ENCODE results near the gene ZNF467. TPM values are rescaled to one million over a fixed set of nuclear protein-coding genes. Genes with fewer than 3 reads are reported as not detected.
A peak's percentile ranks its signal among the peaks of the same experiment; 100 is the strongest.

ZNF467 gene
- total RNA-seq, 1 experiment from 2014 or later, result 0.71 TPM

GRCh38 chr7:149774237-149775175 lies 1.1 kb upstream of the ZNF467 start:
- Histone ChIP-seq H3K9me3 (ENCODE audit: low read length) (no peaks in the 10 kb centered on the region), H3K4me2 (ENCODE audit: low read depth, low read length, poor library complexity, severe bottlenecking) (no peak overlapping the region), H3K9me2 (replicated peaks; ENCODE audit: insufficient read depth, low read length) (no peaks in the 10 kb centered on the region), H3K79me2 (ENCODE audit: low read length) (no peaks in the 10 kb centered on the region), H3K27ac (ENCODE audit: low read length) (no peak overlapping the region), H3K36me3 (ENCODE audit: insufficient read depth, low read length) (no peaks in the 10 kb centered on the region), H3K4me3 (ENCODE audit: low read length) (no peak overlapping the region), H4K20me1 (ENCODE audit: insufficient read depth, low read depth, low read length) (no peaks in the 10 kb centered on the region), H2AFZ (ENCODE audit: low read length) (no peak overlapping the region), H3K27me3 (ENCODE audit: low read length) (no peaks in the 10 kb centered on the region), H3K4me1 (ENCODE audit: low read length) (peaks cover 15% of the 10 kb centered on the region), H3K9ac (ENCODE audit: low read length) (no peak overlapping the region)
- no peak for DNase-seq

DNA sequence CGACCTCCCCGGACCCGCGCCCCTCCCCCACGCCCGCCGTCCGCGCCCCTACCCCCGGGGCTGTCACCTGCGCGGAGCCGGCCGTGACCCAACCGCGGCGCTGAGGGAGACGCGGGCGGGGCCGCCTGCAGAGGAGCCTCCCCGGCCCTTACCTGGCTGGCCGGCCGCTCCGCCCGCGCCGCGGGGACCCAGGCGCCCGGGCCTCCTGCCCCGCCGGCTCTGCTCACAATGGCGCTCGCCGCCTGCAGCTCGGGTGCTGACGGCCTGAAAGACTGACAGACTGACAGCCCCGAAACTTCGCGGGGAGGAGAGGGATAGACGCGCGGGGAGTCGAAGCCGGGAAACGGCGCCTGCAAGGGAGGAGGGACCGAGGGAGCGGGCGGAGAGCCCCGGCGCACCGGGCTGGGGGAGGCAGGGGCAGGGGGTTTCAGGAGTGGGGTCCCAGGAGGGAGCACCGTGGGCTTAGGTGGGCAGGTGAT lies 393 bp downstream of the ZNF467 start:
- Histone ChIP-seq H3K4me1 (ENCODE audit: low read length) (peaks cover 15% of the 10 kb centered on the region), H3K9me2 (replicated peaks; ENCODE audit: insufficient read depth, low read length) (no peaks in the 10 kb centered on the region), H2AFZ (ENCODE audit: low read length) (no peak overlapping the region), H3K36me3 (ENCODE audit: insufficient read depth, low read length) (no peaks in the 10 kb centered on the region), H3K4me2 (ENCODE audit: low read depth, low read length, poor library complexity, severe bottlenecking) (no peak overlapping the region), H3K79me2 (ENCODE audit: low read length) (no peaks in the 10 kb centered on the region), H3K9me3 (ENCODE audit: low read length) (no peaks in the 10 kb centered on the region), H4K20me1 (ENCODE audit: insufficient read depth, low read depth, low read length) (no peaks in the 10 kb centered on the region), H3K9ac (ENCODE audit: low read length) (0 out of 2 replicates have a peak overlapping the region, but pooled peaks have one; percentile 27), H3K27ac (ENCODE audit: low read length) (no peak overlapping the region), H3K27me3 (ENCODE audit: low read length) (no peaks in the 10 kb centered on the region), H3K4me3 (ENCODE audit: low read length) (no peak overlapping the region)
- DNase-seq, result no peak

DNA sequence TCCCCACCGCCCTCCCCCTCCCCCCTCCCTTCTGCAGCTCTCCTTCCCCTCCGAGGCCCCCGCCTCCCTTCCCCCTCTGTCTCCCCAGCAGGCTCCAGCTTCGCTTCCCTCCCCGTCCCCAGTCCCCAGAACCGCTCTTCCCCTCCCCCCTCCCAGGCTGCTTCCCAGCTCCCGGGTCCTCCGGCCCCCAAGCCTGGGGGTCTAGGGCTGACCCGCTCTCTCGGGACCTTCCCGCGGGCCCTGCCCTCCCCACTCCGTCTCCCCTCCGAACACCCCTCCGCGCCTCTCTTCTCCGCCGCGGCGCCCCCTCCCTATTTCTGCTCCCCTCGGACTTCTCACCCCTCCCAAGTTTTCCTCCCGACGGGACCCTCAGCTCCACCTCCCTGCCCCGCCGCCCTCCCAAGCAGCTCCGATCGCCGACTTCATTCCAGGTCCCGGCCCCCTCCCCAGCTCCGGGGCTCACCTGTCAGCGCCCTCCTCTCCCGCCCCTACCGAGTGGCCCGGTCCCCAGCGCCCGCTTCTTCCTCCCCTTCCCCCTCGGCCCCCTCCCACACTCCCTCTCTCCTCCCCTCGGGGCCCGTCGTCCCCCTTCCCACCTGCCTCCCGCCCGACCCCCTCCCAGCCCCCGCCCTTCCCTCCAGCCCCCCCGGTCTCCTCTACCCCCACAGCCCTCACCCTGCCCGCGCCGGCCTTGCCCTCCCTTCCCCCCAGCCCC lies 990 bp downstream of the ZNF467 start:
- no peaks in the 10 kb centered on the region for H3K9me2 ChIP-seq (replicated peaks; ENCODE audit: insufficient read depth, low read length)
- DNase-seq, result no peak
- peak overlapping the region; percentile 80 for H3K4me2 ChIP-seq (ENCODE audit: low read depth, low read length, poor library complexity, severe bottlenecking)
- H3K27ac ChIP-seq (ENCODE audit: low read length), result no peak overlapping the region
- H4K20me1 ChIP-seq (ENCODE audit: insufficient read depth, low read depth, low read length), result no peaks in the 10 kb centered on the region
- peak overlapping the region; percentile 63 for H3K9ac ChIP-seq (ENCODE audit: low read length)
- no peaks in the 10 kb centered on the region for H3K79me2 ChIP-seq (ENCODE audit: low read length)
- no peaks in the 10 kb centered on the region for H3K27me3 ChIP-seq (ENCODE audit: low read length)
- no peaks in the 10 kb centered on the region for H3K9me3 ChIP-seq (ENCODE audit: low read length)
- no peaks in the 10 kb centered on the region for H3K36me3 ChIP-seq (ENCODE audit: insufficient read depth, low read length)
- peaks cover 15% of the 10 kb centered on the region for H3K4me1 ChIP-seq (ENCODE audit: low read length)
- peak overlapping the region; percentile 61; the same call in 1 of the 2 replicates for H3K4me3 ChIP-seq (ENCODE audit: low read length)
- no peak overlapping the region for H2AFZ ChIP-seq (ENCODE audit: low read length)

DNA sequence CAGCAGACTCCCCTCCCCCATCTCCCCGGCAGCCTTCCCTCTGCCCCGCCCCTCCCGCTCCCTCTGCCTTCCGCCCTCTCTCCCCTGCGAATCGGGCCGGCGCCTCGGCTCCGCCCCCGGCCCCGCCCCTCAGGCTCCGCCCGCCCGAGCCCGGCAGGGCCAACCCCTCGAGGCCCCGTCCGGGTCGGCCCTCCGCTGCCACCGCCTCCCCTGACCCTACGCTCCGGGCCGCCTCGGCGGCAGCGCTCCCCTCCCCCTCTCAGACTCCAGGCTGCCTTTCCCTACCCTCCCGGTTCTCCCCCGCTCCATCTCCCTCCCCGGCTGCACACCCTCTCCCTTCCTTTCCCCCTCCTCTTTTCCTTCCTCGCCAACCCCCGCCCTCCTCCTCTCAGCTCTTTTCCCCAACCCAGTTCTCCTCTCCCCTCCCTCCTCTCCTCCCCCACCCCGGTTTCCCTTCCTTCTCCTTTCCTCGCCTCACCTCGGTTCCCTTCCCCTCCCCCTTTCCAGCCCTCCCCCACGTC lies 1.6 kb downstream of the ZNF467 start:
- H3K79me2 ChIP-seq (ENCODE audit: low read length), result no peaks in the 10 kb centered on the region
- no peak overlapping the region for H3K27ac ChIP-seq (ENCODE audit: low read length)
- peak overlapping the region; percentile 80 for H3K4me2 ChIP-seq (ENCODE audit: low read depth, low read length, poor library complexity, severe bottlenecking)
- H4K20me1 ChIP-seq (ENCODE audit: insufficient read depth, low read depth, low read length), result no peaks in the 10 kb centered on the region
- no peaks in the 10 kb centered on the region for H3K9me3 ChIP-seq (ENCODE audit: low read length)
- H3K4me1 ChIP-seq (ENCODE audit: low read length), result peaks cover 15% of the 10 kb centered on the region
- peak; percentile 94 for DNase-seq
- H3K4me3 ChIP-seq (ENCODE audit: low read length), result peak overlapping the region; percentile 66; the same call in 1 of the 2 replicates
- H3K36me3 ChIP-seq (ENCODE audit: insufficient read depth, low read length), result no peaks in the 10 kb centered on the region
- H2AFZ ChIP-seq (ENCODE audit: low read length), result peak overlapping the region; percentile 93
- H3K27me3 ChIP-seq (ENCODE audit: low read length), result no peaks in the 10 kb centered on the region
- peak overlapping the region; percentile 75 for H3K9ac ChIP-seq (ENCODE audit: low read length)
- no peaks in the 10 kb centered on the region for H3K9me2 ChIP-seq (replicated peaks; ENCODE audit: insufficient read depth, low read length)

DNA sequence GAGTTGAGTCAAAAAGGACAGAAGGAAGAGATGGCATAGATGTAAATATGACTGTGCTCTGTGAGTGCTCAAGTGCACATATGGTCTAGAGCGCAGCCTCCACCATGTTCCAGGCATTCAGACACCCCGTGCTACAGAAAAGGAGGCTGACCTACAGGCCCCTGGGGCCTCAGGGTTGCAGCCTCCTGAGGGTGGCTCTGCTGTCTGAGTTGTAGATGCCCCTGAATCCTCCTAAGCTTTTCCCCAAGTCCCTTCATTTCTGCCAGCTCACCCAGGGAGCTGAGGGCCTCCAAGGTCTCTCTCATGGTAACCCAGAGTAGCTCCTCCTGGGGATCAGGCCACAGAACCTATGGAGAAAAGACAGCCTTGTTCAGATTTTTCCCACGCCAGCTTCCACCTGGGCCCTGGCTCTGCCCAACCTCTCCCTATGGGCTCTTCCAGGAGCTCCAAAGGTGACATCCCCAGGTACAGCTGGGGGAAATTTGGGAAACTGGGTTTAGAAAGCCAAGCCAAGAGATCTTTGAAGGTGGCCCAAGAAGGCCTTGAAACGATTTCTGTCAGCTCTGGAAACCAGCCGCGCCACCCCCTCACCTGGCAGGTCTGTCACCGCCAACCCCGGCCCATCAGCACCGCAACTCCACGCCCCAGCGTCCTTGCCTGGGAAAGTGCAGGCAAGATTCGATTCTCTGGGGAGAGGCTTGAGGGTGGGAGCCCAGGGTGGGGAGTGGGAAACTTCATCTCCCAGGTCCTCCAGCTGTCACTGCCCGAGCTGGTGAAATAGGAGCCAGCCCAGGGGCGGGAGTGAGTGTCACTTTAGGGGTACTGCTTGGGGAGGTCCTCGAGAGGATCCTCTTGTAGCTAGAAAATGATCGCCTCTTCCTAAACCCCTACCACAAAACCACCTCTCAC lies 2.4 kb downstream of the ZNF467 start:
- Histone ChIP-seq H4K20me1 (ENCODE audit: insufficient read depth, low read depth, low read length) (no peaks in the 10 kb centered on the region), H3K27me3 (ENCODE audit: low read length) (no peaks in the 10 kb centered on the region), H3K36me3 (ENCODE audit: insufficient read depth, low read length) (no peaks in the 10 kb centered on the region), H3K4me2 (ENCODE audit: low read depth, low read length, poor library complexity, severe bottlenecking) (peak overlapping the region; percentile 80), H3K79me2 (ENCODE audit: low read length) (no peaks in the 10 kb centered on the region), H3K4me3 (ENCODE audit: low read length) (peak overlapping the region; percentile 66; the same call in 1 of the 2 replicates), H3K9me3 (ENCODE audit: low read length) (no peaks in the 10 kb centered on the region), H2AFZ (ENCODE audit: low read length) (no peak overlapping the region; the same call in 1 of the 2 replicates), H3K27ac (ENCODE audit: low read length) (no peak overlapping the region), H3K4me1 (ENCODE audit: low read length) (peaks cover 15% of the 10 kb centered on the region), H3K9ac (ENCODE audit: low read length) (peak overlapping the region; percentile 47), H3K9me2 (replicated peaks; ENCODE audit: insufficient read depth, low read length) (no peaks in the 10 kb centered on the region)
- DNase-seq, result no peak

DNA sequence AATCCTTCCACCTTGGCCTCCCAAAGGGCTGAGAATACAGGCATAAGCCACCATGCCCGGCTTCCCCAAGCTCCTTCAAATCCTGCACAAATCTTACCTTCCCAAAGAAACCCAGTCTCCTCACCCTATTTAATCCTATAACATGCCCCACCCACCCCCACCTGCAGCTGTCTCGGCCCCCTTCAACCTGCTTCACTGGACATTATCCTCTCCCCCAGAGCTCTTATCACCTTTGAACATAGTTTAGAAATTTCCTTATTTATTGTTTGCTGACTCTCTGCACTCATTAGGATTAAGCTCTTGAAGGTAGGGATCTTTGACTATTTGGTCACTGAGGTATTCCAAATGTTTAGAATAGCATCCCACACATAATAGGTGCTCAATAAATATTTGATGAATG lies 3.5 kb downstream of the ZNF467 start:
- no peaks in the 10 kb centered on the region for H3K9me2 ChIP-seq (replicated peaks; ENCODE audit: insufficient read depth, low read length)
- no peaks in the 10 kb centered on the region for H3K9me3 ChIP-seq (ENCODE audit: low read length)
- no peaks in the 10 kb centered on the region for H3K36me3 ChIP-seq (ENCODE audit: insufficient read depth, low read length)
- H3K79me2 ChIP-seq (ENCODE audit: low read length), result no peaks in the 10 kb centered on the region
- H3K27me3 ChIP-seq (ENCODE audit: low read length), result no peaks in the 10 kb centered on the region
- H4K20me1 ChIP-seq (ENCODE audit: insufficient read depth, low read depth, low read length), result no peaks in the 10 kb centered on the region
- no peak overlapping the region for H3K4me3 ChIP-seq (ENCODE audit: low read length)
- peaks cover 15% of the 10 kb centered on the region for H3K4me1 ChIP-seq (ENCODE audit: low read length)
- DNase-seq, result no peak
- no peak overlapping the region for H2AFZ ChIP-seq (ENCODE audit: low read length)
- no peak overlapping the region for H3K27ac ChIP-seq (ENCODE audit: low read length)
- no peak overlapping the region for H3K4me2 ChIP-seq (ENCODE audit: low read depth, low read length, poor library complexity, severe bottlenecking)
- no peak overlapping the region for H3K9ac ChIP-seq (ENCODE audit: low read length)

- H3K36me3 ChIP-seq (ENCODE audit: insufficient read depth, low read length), result no peaks in the 10 kb centered on the region
- DNase-seq, result no peak
- no peaks in the 10 kb centered on the region for H3K79me2 ChIP-seq (ENCODE audit: low read length)
- H3K9ac ChIP-seq (ENCODE audit: low read length), result no peak overlapping the region
- H3K4me1 ChIP-seq (ENCODE audit: low read length), result peaks cover 15% of the 10 kb centered on the region
- no peak overlapping the region for H2AFZ ChIP-seq (ENCODE audit: low read length)
- no peak overlapping the region for H3K4me3 ChIP-seq (ENCODE audit: low read length)
- no peaks in the 10 kb centered on the region for H3K9me3 ChIP-seq (ENCODE audit: low read length)
- H3K27me3 ChIP-seq (ENCODE audit: low read length), result no peaks in the 10 kb centered on the region
- H3K4me2 ChIP-seq (ENCODE audit: low read depth, low read length, poor library complexity, severe bottlenecking), result no peak overlapping the region
- H4K20me1 ChIP-seq (ENCODE audit: insufficient read depth, low read depth, low read length), result no peaks in the 10 kb centered on the region
- H3K27ac ChIP-seq (ENCODE audit: low read length), result no peak overlapping the region
- H3K9me2 ChIP-seq (replicated peaks; ENCODE audit: insufficient read depth, low read length), result no peaks in the 10 kb centered on the region
Measured at GRCh38 chr7:149768931-149769330, 4.5 kb downstream of the ZNF467 start.
